Bronchus fibroblast of lung (primary cell): ENCODE measurements around the gene TEX19. TPM values are rescaled to one million over a fixed set of nuclear protein-coding genes. Genes with fewer than 3 reads are reported as not detected.

ENCODE experiments used
- total RNA-seq: library from RNA; depleted of rRNA; stranded (reverse); fragments of >200 nt; gene quantifications from 2 replicates; pipeline ENCODE4 v1.2.3, GENCODE V29; 2015

TEX19 gene
- total RNA-seq: not detected in 2 replicates

GRCh38 chr17:82358465-82359350, at the start of gene TEX19:
Gene TEX19 (plus strand): TSS chr17:82359247. CDS start chr17:82362151, 2,904 bp downstream.

GRCh38 chr17:82317394-82318168, 41.5 kb upstream of the TEX19 start, which contains the start of gene CD7:
Gene CD7 (minus strand): TSS chr17:82317608. CDS start chr17:82317495, 113 bp downstream.

GRCh38 chr17:82333279-82334171, 25.5 kb upstream of the TEX19 start, which contains the start of gene SECTM1:
Gene SECTM1 (minus strand): TSS chr17:82333766. CDS start chr17:82327240, 6,526 bp downstream.

GRCh38 chr17:82371333-82372248, 12.5 kb downstream of the TEX19 start, which contains the start of gene UTS2R:
Gene UTS2R (plus strand): TSS chr17:82371765. CDS start chr17:82374325, 2,560 bp downstream.

Other genes starting within 250 kb of the TEX19 start
- 9.2 and 11.1 TPM in 2 replicates for gene CCDC57, start 146.4 kb upstream of the TEX19 start, total RNA-seq
- 201 and 213 TPM in 2 replicates for gene SLC16A3, start 130.2 kb upstream of the TEX19 start, total RNA-seq
- 31.8 and 34.0 TPM in 2 replicates for gene CSNK1D, start 85.5 kb upstream of the TEX19 start, total RNA-seq
- 0.30 and 0.34 TPM in 2 replicates for gene CD7, start 41.6 kb upstream of the TEX19 start, total RNA-seq
- gene SECTM1, start 25.5 kb upstream of the TEX19 start, total RNA-seq: 12.9 and 14.0 TPM in 2 replicates
- gene UTS2R, start 12.5 kb downstream of the TEX19 start, total RNA-seq: not detected in 2 replicates
- 8.8 and 9.9 TPM in 2 replicates for gene HEXD, start 59.1 kb downstream of the TEX19 start, total RNA-seq
- gene OGFOD3, start 59.3 kb downstream of the TEX19 start, total RNA-seq: 24.8 and 30.4 TPM in 2 replicates
- gene CYBC1, start 91.5 kb downstream of the TEX19 start, total RNA-seq: 68.1 and 68.7 TPM in 2 replicates
- 29.4 and 40.4 TPM in 2 replicates for gene NARF, start 99.5 kb downstream of the TEX19 start, total RNA-seq
- gene FOXK2, start 160.5 kb downstream of the TEX19 start, total RNA-seq: 36.6 and 36.7 TPM in 2 replicates